NAMALWA (cell line): ENCODE results near the gene ZBED4.
A peak's percentile ranks its signal among the peaks of the same experiment; 100 is the strongest.
"Not testable (repeated sequence)": the region's sequence is repeated elsewhere in the genome, so short reads cannot be mapped to it uniquely, and the experiment has no call there.

ENCODE experiments used
- DNase-seq: peaks from one replicate; pipeline ENCODE4 v3.0.0-alpha.2; 2015; ENCODE audit warnings: low spot score

The ZBED4 gene

DNA sequence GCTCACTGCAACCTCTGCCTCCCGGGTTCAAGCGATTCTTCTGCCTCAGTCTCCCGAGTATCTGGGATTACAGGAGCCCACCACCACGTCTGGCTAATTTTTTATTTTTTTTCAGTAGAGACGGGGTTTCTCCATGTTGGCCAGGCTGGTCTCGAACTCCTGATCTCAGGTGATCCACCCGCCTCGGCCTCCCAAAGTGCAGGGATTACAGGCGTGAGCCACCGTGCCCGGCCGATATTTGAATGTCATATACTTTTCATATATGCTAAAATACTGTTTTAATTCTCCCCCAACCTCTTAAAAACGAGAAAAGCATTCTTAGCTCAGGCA lies 1.1 kb upstream of the ZBED4 start:
- not testable (repeated sequence) for DNase-seq

- DNase-seq = peak; percentile 62
Observed at GRCh38 chr22:49853981-49854831, 562 bp downstream of the ZBED4 start.

DNA sequence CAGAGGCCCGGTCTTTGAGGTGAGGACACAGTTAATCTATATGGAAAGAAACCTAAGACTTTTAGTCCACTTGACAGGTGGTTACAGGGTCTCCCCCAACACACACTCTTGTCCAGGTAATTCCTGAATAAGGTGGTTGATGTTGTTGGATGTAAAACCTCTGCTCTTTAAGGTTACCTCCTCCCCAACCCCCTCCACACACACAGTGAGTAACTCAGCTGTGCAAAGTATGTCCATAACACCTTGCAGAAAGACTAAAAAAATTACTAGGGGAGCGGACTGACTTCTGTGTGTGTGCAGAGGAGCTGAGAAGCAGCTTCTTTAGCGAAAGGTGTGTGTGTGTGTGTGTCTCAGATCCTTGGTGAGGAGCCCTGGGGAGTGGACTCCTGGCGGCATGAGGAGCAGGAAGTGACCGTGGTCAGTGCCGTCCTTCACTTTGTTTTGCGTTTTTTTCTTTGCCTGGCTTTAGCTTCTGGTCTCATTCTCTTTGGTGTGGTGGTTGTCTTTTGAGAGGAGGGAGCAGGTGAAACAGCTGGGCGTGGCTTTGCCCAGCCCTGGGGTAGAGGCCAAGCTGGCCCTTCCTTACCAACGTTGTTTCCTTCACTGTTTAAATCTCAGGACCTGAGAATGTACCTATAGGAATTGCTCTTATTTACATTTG lies 1.7 kb downstream of the ZBED4 start:
- peak; percentile 23 for DNase-seq

GRCh38 chr22:49856343-49856742 lies 2.7 kb downstream of the ZBED4 start:
- no peak for DNase-seq

GRCh38 chr22:49856766-49857618 lies 3.3 kb downstream of the ZBED4 start:
- DNase-seq = no peak

- DNase-seq = no peak
Observed at GRCh38 chr22:49858827-49859226, 5.2 kb downstream of the ZBED4 start.

GRCh38 chr22:49861642-49862495 lies 8.2 kb downstream of the ZBED4 start:
- DNase-seq = no peak

DNA sequence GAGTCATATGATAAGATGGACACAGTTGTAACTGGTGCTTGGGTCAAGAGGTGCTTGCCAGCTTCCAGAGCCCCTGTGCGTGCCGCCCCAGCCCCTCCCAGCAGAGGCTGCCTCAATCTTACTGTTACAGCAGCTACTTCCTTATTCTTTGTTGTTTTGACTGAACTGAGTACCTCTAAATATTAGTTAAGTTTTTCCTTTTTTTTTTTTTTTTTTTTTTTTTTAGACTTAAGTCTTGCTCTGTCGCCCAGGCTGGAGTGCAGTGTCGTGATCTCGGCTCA lies 8.8 kb downstream of the ZBED4 start:
- DNase-seq = no peak

DNA sequence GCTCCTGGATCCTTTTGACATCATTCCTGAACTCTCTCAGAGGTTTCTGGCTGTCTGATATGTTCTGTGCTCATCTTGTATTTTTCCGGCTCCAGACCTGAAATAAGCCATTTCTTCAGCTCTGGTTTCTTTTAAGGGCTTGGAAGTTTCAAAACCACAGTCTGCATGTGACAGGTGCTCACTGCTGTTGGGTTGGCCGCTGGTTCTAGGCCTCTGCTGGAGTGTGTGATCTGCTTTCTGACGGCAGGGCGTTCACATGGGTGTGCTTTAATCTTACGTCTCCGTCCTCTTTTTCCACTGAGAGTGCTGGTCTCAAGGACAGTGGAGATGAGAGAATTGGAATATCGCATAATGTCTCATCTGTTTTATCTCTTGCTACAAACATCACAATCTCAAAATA lies 10.3 kb downstream of the ZBED4 start:
- DNase-seq = no peak

DNA sequence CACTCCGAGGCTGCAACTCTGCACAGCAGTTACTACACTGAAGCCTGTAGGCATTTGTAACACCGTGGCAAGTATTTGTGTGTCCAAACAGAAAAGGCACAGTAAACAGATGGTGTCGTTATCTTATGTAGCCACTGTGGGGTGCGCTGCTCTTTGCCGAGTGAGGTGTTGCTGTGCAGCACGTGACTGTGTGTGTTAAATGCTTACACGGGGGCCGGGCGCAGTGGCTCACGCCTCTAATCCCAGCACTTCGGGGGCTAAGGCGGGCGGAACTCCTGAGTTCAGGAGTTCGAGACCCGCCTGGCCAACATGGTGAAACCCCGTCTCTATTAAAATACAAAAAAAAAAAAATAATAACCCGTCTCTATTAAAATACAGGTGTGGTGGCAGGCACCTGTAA lies 11.5 kb downstream of the ZBED4 start:
- DNase-seq = no peak

DNA sequence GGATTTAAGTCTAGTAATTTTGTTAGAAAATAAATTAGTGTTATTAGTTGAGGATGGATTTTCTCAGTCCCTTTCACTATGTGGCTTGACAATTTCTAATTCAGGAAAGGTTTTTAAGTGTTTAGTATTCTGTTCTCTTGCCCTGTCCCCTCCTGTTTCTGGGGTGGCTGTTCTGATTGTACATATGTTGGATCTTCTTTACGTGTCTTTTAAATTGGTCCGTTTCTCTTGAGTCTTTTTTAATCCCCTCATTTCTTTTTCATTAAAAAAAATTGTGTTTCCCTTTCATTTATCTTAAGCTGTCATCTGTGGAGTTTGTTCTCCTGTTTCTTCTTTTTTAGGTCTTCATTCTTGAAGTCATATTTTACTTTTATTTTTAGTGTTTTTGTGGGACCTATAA lies 12.5 kb downstream of the ZBED4 start:
- no peak for DNase-seq

GRCh38 chr22:49866646-49867045 lies 13.0 kb downstream of the ZBED4 start:
- DNase-seq = no peak

- no peak for DNase-seq
Observed at GRCh38 chr22:49867303-49868265, 13.9 kb downstream of the ZBED4 start.

- DNase-seq = no peak
Observed at GRCh38 chr22:49869086-49869830, 15.6 kb downstream of the ZBED4 start.

GRCh38 chr22:49869845-49870712 lies 16.4 kb downstream of the ZBED4 start:
- no peak for DNase-seq

DNA sequence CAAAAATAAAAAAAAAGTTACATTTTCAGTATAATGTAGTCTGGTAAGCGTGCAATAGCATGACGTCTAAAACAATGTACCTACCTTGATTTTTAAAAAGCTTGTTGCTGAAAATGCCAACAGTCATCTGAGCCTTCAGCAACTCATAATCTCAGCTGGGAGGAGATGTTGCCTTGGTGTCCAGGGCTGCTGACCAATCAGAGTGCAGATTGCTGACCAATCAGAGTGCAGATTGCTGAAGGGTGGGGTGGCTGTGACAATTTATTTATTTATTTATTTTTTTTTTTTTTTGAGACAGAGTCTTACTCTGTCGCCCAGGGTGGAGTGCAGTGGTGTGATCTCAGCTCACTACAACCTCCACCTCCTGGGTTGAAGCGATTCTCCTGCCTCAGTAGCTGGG lies 17.8 kb downstream of the ZBED4 start:
- peak; percentile 30 for DNase-seq

DNA sequence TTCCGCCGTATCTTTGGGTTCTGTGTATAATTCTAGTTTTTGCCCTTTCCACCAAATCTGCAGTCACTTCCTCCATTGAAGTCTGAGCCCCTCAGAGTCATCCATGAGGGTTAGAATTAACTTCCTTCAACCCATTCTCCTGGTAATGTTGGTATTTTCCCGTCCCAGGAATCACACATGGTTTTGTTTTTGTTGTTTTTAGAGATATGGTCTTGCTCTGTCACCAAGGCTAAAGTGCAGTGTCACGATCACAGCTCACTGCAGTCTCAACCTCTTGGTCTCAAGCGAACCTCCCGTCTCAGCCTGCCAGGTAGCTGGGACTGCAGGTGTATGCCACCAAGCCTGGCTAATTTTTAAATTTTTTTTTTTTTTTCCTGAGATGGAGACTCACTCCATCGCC lies 18.7 kb downstream of the ZBED4 start:
- DNase-seq = no peak

GRCh38 chr22:49873228-49873940 lies 19.7 kb downstream of the ZBED4 start:
- DNase-seq = no peak

DNA sequence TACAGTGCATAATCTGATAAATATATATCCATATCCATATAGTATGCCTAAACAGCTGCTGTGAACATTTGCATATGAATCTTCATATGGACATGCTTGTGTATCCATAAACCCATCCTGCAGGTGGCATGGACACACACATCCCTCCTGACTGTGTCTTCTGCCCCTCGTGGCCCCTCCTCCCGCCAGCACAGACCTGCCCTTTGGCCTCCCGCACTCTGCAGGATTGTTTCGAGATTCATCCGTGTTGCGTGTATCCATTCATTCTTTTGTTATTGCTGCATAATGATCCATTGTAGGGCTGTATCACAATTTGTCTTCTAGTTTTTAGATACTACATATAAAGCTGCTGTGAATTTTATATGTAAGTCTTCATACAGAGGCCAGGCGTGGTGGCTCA lies 24.0 kb downstream of the ZBED4 start:
- DNase-seq = no peak
